WI38 (cell line): Measurements from ENCODE around the gene MDGA2.

Experiments
- H3K4me3 ChIP-seq: 2 replicates; pipeline ENCODE4 v1.5.1; 2011; ENCODE audit warnings: low read depth, mild to moderate bottlenecking, control low read depth, low read length
- CTCF ChIP-seq: IDR thresholded peaks from 2 replicates; pipeline ENCODE4 v1.5.1; 2012; ENCODE audit warnings: low read depth, mild to moderate bottlenecking, control low read depth, low read length

The MDGA2 gene

GRCh38 chr14:47226877-47227520 lies 448.4 kb downstream of the MDGA2 start:
- H3K4me3 ChIP-seq = no peak overlapping the region
- no peak for TF ChIP-seq CTCF

DNA sequence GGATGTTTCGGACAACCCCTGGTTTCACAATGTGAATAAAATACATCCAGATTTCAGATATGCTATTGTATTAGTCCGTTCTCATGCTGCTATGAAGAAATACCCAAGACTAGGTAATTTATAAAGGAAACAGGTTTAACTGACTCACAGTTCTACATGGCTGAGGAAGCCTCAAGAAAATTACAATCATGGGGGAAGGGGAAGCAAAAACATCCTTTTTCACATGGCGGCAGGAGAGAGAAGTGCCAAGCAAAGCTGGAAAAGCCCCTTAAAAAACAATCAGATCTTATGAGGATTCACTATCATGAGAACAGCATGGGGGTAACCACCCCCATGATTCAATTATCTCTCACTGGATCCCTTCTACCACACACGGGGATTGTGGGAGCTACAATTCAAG lies 451.7 kb downstream of the MDGA2 start:
- TF ChIP-seq CTCF = no peak
- no peak overlapping the region for H3K4me3 ChIP-seq

- no peak for TF ChIP-seq CTCF
- no peak overlapping the region for H3K4me3 ChIP-seq
Observed at GRCh38 chr14:47220096-47220495, 455.3 kb downstream of the MDGA2 start.

GRCh38 chr14:47211263-47211662 lies 464.1 kb downstream of the MDGA2 start:
- no peak overlapping the region for H3K4me3 ChIP-seq
- TF ChIP-seq CTCF = no peak

- no peak overlapping the region for H3K4me3 ChIP-seq
- no peak for TF ChIP-seq CTCF
Observed at GRCh38 chr14:47210099-47210498, 465.3 kb downstream of the MDGA2 start.

DNA sequence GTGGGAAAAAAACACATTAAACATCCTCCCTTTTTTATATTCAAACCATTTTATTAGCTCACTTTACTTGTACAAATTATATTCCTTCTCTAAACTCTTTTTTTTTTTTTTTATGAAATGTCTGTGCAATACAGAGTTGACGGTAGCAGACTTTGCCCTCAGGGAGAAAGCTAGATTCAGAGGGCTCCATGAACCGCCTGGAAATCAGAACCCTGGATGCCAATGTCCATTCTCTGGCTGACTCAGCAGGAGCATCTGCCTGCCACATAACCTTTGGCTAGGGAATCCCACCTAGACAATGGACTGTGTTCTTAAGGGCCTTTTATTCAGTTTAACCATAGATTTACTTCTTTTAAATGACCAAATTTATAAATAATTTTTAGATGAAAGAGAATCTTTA lies 467.0 kb downstream of the MDGA2 start:
- TF ChIP-seq CTCF = no peak
- H3K4me3 ChIP-seq = no peak overlapping the region

GRCh38 chr14:47207617-47208016 lies 467.8 kb downstream of the MDGA2 start:
- TF ChIP-seq CTCF = no peak
- no peak overlapping the region for H3K4me3 ChIP-seq
